Neural crest cell (in vitro differentiated cells): ENCODE results near the gene HOXB5. TPM values are rescaled to one million over a fixed set of nuclear protein-coding genes. Genes with fewer than 3 reads are reported as not detected.

Experiments
- DNase-seq: peaks from one replicate; pipeline ENCODE4 v3.0.0; 2021; ENCODE audit warnings: low read depth, mixed read lengths, low spot score
- H3K27ac Mint-ChIP-seq: one replicate; pipeline ENCODE4 v1.8.0; 2021; ENCODE audit warnings: mild to moderate bottlenecking, mixed read lengths; ENCODE audit not compliant: unreplicated experiment
- H3K27me3 Mint-ChIP-seq: 2 replicates; pipeline ENCODE4 v1.8.0; 2021; ENCODE audit warnings: low read depth, mild to moderate bottlenecking, mixed read lengths
- H3K36me3 Mint-ChIP-seq: 2 replicates; pipeline ENCODE4 v1.8.0; 2021; ENCODE audit warnings: low read depth, mild to moderate bottlenecking, mixed read lengths
- H3K4me1 Mint-ChIP-seq: 2 replicates; pipeline ENCODE4 v1.8.0; 2021; ENCODE audit warnings: mixed read lengths
- H3K4me3 Mint-ChIP-seq: one replicate; pipeline ENCODE4 v1.8.0; 2021; ENCODE audit warnings: mild to moderate bottlenecking, mixed read lengths
- H3K9me3 Mint-ChIP-seq: 2 replicates; pipeline ENCODE4 v1.8.0; 2021; ENCODE audit warnings: mixed read lengths
- total RNA-seq: library from RNA; stranded (reverse); gene quantifications from 2 replicates; pipeline ENCODE4 v1.2.1, GENCODE V29; 2021
- TF ChIP-seq, protein P1 (sequence below): fragments of 200-600 bp; sonication (generic); conservative IDR thresholded peaks from 2 replicates; pipeline ENCODE4 v1.5.0; 2021; ENCODE audit warnings: antibody characterized with exemption, mild to moderate bottlenecking

HOXB5 gene
- total RNA-seq, 1 donor from 2014 or later = 2.6 TPM

DNA sequence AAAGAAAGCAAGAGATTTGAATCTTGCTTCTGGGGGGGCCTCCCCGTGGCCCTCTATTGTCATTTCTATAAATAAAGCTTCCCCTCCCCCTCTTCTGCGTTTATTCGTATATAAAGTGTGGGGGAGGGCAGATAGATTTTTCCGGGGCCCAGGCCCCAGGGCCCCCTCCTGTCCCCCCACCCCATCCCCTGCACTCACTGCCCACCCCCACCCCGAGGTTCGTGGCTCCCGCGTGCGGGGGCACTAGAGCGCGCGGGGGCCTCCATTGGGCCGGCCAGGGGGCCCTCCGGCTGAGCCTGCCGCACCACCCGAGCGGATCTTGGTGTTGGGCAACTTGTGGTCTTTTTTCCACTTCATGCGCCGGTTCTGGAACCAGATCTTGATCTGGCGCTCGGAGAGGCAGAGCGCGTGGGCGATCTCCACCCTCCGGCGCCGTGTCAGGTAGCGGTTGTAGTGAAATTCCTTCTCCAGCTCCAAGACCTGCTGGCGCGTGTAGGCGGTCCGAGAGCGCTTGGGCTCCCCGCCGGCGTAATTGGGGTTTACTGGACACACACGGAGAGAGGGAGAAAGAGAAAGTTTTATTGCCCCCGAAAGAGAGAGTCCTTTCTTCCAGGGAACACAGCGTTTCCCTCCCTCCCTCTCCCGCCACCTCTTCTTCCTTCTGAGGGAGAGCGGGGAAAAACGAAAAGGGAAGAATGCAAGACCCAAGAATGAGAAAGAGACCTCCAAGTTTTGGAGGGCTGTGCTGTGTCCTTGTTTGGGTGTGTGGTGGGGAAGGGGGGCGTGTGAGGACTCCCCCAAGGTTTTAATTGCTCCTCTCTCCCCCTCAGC lies 16.9 kb downstream of the HOXB5 start:
- H3K9me3 Mint-ChIP-seq = no peaks in the 10 kb centered on the region
- TF ChIP-seq, protein P1, sequence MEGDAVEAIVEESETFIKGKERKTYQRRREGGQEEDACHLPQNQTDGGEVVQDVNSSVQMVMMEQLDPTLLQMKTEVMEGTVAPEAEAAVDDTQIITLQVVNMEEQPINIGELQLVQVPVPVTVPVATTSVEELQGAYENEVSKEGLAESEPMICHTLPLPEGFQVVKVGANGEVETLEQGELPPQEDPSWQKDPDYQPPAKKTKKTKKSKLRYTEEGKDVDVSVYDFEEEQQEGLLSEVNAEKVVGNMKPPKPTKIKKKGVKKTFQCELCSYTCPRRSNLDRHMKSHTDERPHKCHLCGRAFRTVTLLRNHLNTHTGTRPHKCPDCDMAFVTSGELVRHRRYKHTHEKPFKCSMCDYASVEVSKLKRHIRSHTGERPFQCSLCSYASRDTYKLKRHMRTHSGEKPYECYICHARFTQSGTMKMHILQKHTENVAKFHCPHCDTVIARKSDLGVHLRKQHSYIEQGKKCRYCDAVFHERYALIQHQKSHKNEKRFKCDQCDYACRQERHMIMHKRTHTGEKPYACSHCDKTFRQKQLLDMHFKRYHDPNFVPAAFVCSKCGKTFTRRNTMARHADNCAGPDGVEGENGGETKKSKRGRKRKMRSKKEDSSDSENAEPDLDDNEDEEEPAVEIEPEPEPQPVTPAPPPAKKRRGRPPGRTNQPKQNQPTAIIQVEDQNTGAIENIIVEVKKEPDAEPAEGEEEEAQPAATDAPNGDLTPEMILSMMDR = no peak
- H3K36me3 Mint-ChIP-seq = no peaks in the 10 kb centered on the region
- no peak for DNase-seq
- H3K4me3 Mint-ChIP-seq = peak overlapping the region; percentile 90
- H3K4me1 Mint-ChIP-seq = peaks cover 25% of the 10 kb centered on the region
- peak overlapping the region; percentile 83 for H3K27ac Mint-ChIP-seq
- H3K27me3 Mint-ChIP-seq = peaks cover 49% of the 10 kb centered on the region

DNA sequence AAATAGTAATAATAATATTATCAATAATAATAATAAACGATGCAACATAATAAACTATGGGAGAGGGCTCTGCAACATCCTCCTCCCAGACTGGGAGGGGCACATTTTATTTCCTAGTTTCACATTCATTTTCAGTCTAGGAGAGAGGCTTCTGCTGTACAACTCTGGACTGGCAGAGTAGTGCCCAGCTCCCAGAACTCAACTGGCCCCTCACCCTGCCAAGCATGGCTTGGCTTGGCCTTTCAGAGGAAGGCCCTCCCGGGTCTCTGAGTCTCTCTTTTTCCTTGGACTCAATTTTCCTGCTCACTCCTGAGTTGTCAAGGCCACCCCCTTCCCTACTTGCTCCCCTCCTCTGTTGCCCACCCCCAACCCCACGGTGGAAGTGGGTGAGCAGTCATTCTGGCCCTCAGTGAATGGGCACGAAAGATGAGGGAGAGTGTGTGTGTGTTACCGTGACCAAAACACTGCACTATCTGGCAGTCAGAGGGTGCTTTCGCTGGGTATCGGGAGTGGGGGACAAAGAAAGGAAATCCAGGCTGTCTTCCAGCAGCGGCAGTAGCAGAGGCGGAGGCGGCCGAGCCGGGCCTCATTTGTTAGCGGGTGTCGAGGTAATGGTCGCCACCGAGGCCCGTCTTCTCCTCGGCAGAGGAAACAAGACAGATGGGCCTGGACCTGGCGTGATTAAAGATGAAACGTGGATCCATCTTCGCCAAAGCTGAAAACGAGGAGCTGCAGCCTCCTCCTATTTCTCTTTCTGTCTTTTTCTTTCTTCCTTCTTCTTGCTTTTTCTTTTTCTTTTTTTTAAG lies 17.7 kb downstream of the HOXB5 start:
- H3K4me1 Mint-ChIP-seq = peaks cover 22% of the 10 kb centered on the region
- no peaks in the 10 kb centered on the region for H3K36me3 Mint-ChIP-seq
- DNase-seq = no peak
- no peaks in the 10 kb centered on the region for H3K9me3 Mint-ChIP-seq
- peak overlapping the region; percentile 64 for H3K4me3 Mint-ChIP-seq
- peak overlapping the region; percentile 83 for H3K27ac Mint-ChIP-seq
- H3K27me3 Mint-ChIP-seq = peaks cover 41% of the 10 kb centered on the region
- TF ChIP-seq, protein P1 = no peak

DNA sequence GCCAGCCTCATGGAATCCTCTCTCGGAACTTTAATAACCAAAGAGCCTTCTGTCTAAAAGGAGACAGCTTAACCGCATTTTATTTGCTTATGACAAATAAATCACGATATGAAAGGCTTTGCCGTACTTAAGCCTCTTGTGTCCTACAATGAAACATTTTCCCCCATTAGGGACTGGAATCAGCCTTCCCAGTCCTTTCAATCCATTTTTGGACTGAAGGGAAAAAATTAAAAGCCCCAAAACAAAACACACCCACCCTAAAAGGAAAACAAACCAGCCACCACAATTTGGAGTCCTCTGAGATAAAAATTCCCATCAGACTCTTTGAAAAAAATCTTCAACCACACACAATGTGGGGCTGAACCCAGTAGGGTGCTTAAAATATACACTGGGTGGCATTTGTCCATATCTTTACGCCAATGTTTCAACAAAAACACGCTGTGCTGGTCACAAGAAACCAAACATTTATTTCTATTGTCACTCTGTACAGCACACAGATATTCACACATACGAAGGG lies 18.5 kb downstream of the HOXB5 start:
- Mint-ChIP-seq H3K4me1 (peaks cover 20% of the 10 kb centered on the region), H3K9me3 (no peaks in the 10 kb centered on the region), H3K4me3 (peak overlapping the region; percentile 35), H3K27ac (no peak overlapping the region), H3K27me3 (peaks cover 33% of the 10 kb centered on the region), H3K36me3 (no peaks in the 10 kb centered on the region)
- TF ChIP-seq, protein P1 = no peak
- no peak for DNase-seq

DNA sequence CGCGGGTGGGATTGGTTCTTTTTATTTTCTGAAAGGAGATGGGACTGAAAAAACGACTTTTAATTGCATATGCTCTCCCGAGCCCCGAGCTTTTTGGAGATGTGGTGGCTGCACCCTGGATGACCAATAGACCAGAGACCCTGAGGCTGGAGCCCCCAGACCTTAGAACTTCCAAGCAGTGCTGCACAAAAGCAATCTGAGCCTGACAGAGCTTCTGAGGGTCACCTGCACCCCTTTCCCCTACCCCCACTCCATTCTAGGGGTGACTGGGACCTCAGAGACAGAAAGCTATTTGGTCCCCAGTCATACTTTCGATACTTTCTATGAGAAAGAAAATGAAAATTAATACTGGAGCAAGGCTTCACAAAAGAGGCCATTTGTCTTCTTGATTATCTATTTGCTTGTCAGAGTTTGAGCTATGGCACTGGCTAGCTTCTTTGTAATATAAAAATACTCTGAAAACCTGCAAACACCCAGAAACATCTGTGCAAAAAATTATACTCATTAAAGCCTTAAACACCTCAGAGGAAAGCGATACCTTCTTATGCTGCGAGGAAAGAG lies 19.0 kb downstream of the HOXB5 start:
- Mint-ChIP-seq H3K36me3 (no peaks in the 10 kb centered on the region), H3K9me3 (no peaks in the 10 kb centered on the region), H3K4me1 (peaks cover 16% of the 10 kb centered on the region), H3K27me3 (peaks cover 28% of the 10 kb centered on the region), H3K27ac (no peak overlapping the region), H3K4me3 (peak overlapping the region; percentile 82)
- TF ChIP-seq, protein P1 = no peak
- no peak for DNase-seq

DNA sequence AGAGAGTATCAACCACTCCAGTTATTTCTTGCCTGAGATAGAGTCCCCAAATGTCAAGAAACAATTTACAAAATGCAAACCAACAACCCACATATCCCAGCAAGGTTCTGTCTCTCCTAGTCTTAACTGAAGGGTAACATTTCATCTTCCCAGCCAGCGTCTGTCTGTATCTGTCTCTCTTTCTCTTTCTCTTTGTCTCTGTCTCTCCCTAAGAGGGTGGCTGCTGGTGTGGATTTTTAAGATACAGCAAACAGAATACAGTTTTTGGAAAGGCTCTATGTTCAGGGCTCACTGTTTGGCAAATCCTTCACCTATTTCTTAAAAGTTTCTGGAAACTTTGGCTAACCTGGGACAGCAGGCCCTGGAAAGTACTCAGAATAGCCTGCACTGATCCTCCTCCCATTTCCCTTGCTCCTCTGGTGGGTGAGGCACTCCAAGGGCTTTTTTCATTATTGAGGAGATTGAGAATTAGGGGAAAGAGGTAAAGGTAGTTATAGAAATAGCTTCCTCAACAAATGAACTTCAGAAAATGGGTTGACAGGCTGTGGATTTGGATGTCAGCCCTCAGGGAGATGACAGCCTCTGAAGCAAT lies 21.7 kb downstream of the HOXB5 start:
- Mint-ChIP-seq H3K27ac (no peak overlapping the region), H3K36me3 (no peaks in the 10 kb centered on the region), H3K27me3 (peaks cover 4% of the 10 kb centered on the region), H3K4me1 (peaks cover 14% of the 10 kb centered on the region), H3K4me3 (peak overlapping the region; percentile 82), H3K9me3 (no peaks in the 10 kb centered on the region)
- TF ChIP-seq, protein P1 = no peak
- DNase-seq = no peak
